Gastrocnemius medialis (tissue), 4 donors: Measurements from ENCODE around the gene PROC. TPM values are rescaled to one million over a fixed set of nuclear protein-coding genes. Genes with fewer than 3 reads are reported as not detected.
"Not testable (repeated sequence)": the region's sequence is repeated elsewhere in the genome, so short reads cannot be mapped to it uniquely, and the experiment has no call there.

ENCODE experiments used
- ATAC-seq, 2 donors: fragments of 150-250 bp; one replicate each; pipeline ENCODE4 v1.9.1; 2016
- DNase-seq, 2 donors: peaks; one replicate each; pipeline ENCODE4 v3.0.0-alpha.2; 2019
- H3K27ac ChIP-seq, 4 donors: fragments of 200-600 bp; sonication (generic); 1 replicate in 1 of 4; 2 replicates in 3 of 4; pipeline ENCODE4 v1.5.1; 2016 to 2018; ENCODE audit warnings: mild to moderate bottlenecking in 2 of 4, moderate library complexity in 1 of 4
- H3K27me3 ChIP-seq, 3 donors: fragments of 200-600 bp; sonication (generic) in 2 of 3; 1 replicate in 1 of 3; 2 replicates in 2 of 3; pipeline versions ENCODE4 v1.5.1 to v1.6.0; 2016 to 2019; ENCODE audit warnings: mild to moderate bottlenecking in 1 of 3, moderate library complexity in 1 of 3
- H3K36me3 ChIP-seq, 2 donors: fragments of 200-600 bp; sonication (generic) in 1 of 2; one replicate each; pipeline ENCODE4 v1.5.1; 2017 to 2018
- H3K4me1 ChIP-seq, 2 donors: fragments of 200-600 bp; sonication (generic) in 1 of 2; one replicate each; pipeline ENCODE4 v1.5.1; 2016 to 2017; ENCODE audit warnings: mild to moderate bottlenecking in 2 of 2
- H3K4me3 ChIP-seq, 4 donors: fragments of 200-600 bp; sonication (generic) in 3 of 4; 1 replicate in 1 of 4; 2 replicates in 3 of 4; pipeline ENCODE4 v1.5.1; 2016 to 2019; ENCODE audit warnings: mild to moderate bottlenecking in 2 of 4
- H3K9me3 ChIP-seq, 3 donors: fragments of 200-600 bp; sonication (generic) in 2 of 3; 1 replicate in 1 of 3; 2 replicates in 2 of 3; pipeline ENCODE4 v1.5.1; 2016 to 2019
- POLR2A ChIP-seq, 2 donors: fragments of 450-650 bp; IDR thresholded peaks; one replicate each; pipeline ENCODE4 v1.6.1; 2017; ENCODE audit warnings: antibody characterized with exemption in 2 of 2, mild to moderate bottlenecking in 2 of 2, moderate library complexity in 2 of 2
- in situ Hi-C, 4 donors: fragments of 200-750 bp; cut with MboI; loops; one replicate each; pipeline versions ENCODE4 v1.15.0 to v1.8.0; 2017; ENCODE audit warnings: low sequenced_read_pairs in 4 of 4
- intact Hi-C: fragments of 100-400 bp; cut with DNase I; formaldehyde crosslinking; loops from one replicate; pipeline ENCODE4 v1.15.1; 2023; ENCODE audit warnings: low total_unique reads
- total RNA-seq, 4 donors: library from RNA; depleted of rRNA; stranded (reverse); fragments of >200 nt; gene quantifications; one replicate each; pipeline versions ENCODE4 v1.1.0 to v1.2.3, GENCODE V29; 2016
- TF ChIP-seq, protein P1 (sequence below), 5 experiments: fragments of 450-650 bp in 3 of 5; fragments of 200-600 bp in 2 of 5; sonication (generic) in 2 of 5; IDR thresholded peaks in 4 of 5; conservative IDR thresholded peaks in 1 of 5; 1 replicate in 4 of 5; 2 replicates in 1 of 5; pipeline ENCODE4 v1.5.1; 2016 to 2019; ENCODE audit warnings: antibody characterized with exemption in 5 of 5, mild to moderate bottlenecking in 3 of 5, moderate library complexity in 3 of 5

PROC gene
- total RNA-seq, 4 donors from 2014 or later, result 0.29 to 0.58 TPM; not detected in 2

DNA sequence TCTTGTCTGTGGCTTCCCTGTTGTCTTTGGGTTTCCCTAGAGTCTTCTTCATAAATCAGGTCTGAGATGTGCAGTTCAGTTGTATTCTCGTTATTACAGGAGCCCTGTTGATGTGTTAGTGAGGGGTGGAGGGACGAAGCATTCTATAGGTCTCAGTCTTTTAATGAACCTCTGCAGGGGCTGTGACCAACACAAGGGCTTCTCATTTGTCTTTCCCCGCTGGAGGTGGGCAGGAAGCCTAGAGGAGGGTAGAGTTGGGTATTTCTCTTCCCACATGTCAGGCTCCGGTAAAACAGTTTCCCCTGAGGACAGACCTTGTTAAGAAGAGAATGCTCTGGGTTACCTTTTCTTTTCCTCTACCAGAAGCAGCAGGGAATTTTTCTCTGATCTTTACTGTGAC, 31.2 kb downstream of the PROC start:
- in situ Hi-C loops, result no loop called here
- Histone ChIP-seq H3K4me3 (no peak overlapping the region), H3K27me3 (no peaks in the 10 kb centered on the region)

GRCh38 chr2:127449898-127450297, 31.7 kb downstream of the PROC start:
- ATAC-seq, result no peak
- Histone ChIP-seq H3K9me3 (no peaks in the 10 kb centered on the region), H3K27me3 (no peaks in the 10 kb centered on the region), H3K4me3 (no peak overlapping the region), H3K4me1 (no peaks in the 10 kb centered on the region), H3K36me3 (no peaks in the 10 kb centered on the region), H3K27ac (no peak overlapping the region)
- in situ Hi-C loops, result no loop called here
- TF ChIP-seq POLR2A (IDR thresholded peaks at IDR 0.05), result no peak
- TF ChIP-seq, protein P1, sequence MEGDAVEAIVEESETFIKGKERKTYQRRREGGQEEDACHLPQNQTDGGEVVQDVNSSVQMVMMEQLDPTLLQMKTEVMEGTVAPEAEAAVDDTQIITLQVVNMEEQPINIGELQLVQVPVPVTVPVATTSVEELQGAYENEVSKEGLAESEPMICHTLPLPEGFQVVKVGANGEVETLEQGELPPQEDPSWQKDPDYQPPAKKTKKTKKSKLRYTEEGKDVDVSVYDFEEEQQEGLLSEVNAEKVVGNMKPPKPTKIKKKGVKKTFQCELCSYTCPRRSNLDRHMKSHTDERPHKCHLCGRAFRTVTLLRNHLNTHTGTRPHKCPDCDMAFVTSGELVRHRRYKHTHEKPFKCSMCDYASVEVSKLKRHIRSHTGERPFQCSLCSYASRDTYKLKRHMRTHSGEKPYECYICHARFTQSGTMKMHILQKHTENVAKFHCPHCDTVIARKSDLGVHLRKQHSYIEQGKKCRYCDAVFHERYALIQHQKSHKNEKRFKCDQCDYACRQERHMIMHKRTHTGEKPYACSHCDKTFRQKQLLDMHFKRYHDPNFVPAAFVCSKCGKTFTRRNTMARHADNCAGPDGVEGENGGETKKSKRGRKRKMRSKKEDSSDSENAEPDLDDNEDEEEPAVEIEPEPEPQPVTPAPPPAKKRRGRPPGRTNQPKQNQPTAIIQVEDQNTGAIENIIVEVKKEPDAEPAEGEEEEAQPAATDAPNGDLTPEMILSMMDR (IDR thresholded peaks at IDR 0.05 in 4 of 5, conservative IDR thresholded peaks at IDR 0.05 in 1 of 5), result no peak
- no peak for DNase-seq
- intact Hi-C loops, result no loop called here

More for the DNA sequence above, 31.2 kb downstream of the PROC start:
- DNase-seq (no peak), ATAC-seq (no peak)
- Histone ChIP-seq H3K9me3 (no peaks in the 10 kb centered on the region), H3K27ac (no peak overlapping the region), H3K36me3 (no peaks in the 10 kb centered on the region), H3K4me1 (no peaks in the 10 kb centered on the region)
- intact Hi-C loops, result no loop called here
- TF ChIP-seq POLR2A (IDR thresholded peaks at IDR 0.05), result no peak

GRCh38 chr2:127451981-127452380, 33.8 kb downstream of the PROC start:
- Histone ChIP-seq H3K27me3 (no peaks in the 10 kb centered on the region), H3K4me3 (no peak overlapping the region), H3K27ac (no peak overlapping the region), H3K9me3 (no peaks in the 10 kb centered on the region), H3K4me1 (no peaks in the 10 kb centered on the region), H3K36me3 (no peaks in the 10 kb centered on the region)
- intact Hi-C loops, result no loop called here
- no peak for TF ChIP-seq POLR2A (IDR thresholded peaks at IDR 0.05)
- TF ChIP-seq, protein P1 (IDR thresholded peaks at IDR 0.05 in 4 of 5, conservative IDR thresholded peaks at IDR 0.05 in 1 of 5), result no peak
- DNase-seq, result no peak
- in situ Hi-C loops, result no loop called here
- ATAC-seq, result no peak

DNA sequence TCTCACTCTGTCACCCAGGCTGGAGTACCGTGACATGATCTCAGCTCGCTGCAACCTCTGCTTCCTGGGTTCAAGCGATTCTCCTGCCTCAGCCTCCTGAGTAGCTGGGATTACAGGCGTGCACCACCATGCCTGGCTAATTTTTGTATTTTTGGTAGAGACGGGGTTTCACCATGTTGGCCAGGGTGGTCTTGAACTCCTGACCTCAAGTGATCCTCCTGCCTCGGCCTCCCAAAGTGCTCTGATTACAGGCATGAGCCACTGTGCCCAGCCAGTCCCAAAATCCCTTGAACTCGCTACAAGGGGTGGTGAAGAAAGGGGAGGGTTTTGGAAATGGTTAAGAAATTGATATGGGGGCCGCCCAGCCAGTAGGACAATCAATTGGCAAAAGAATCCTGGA, 34.2 kb downstream of the PROC start:
- in situ Hi-C loops, H3K36me3 ChIP-seq, H3K4me1 ChIP-seq, intact Hi-C loops, DNase-seq, H3K27ac ChIP-seq, H3K4me3 ChIP-seq, H3K9me3 ChIP-seq, ATAC-seq, H3K27me3 ChIP-seq: not testable (repeated sequence)

- no peak for DNase-seq
- intact Hi-C loops (no loop called here), in situ Hi-C loops (no loop called here)
- Histone ChIP-seq H3K27ac (no peak overlapping the region), H3K27me3 (no peaks in the 10 kb centered on the region), H3K4me3 (no peak overlapping the region), H3K4me1 (no peaks in the 10 kb centered on the region), H3K36me3 (no peaks in the 10 kb centered on the region), H3K9me3 (no peaks in the 10 kb centered on the region)
- ATAC-seq, result no peak
- TF ChIP-seq, protein P1 (IDR thresholded peaks at IDR 0.05 in 4 of 5, conservative IDR thresholded peaks at IDR 0.05 in 1 of 5), result no peak
- TF ChIP-seq POLR2A (IDR thresholded peaks at IDR 0.05), result no peak
Measured at GRCh38 chr2:127453013-127453391, 34.8 kb downstream of the PROC start.
